OCI-LY7 (cell line): ENCODE measurements around the gene MACROD2. TPM values are rescaled to one million over a fixed set of nuclear protein-coding genes. Genes with fewer than 3 reads are reported as not detected.

Experiments used
- BruUV-seq: library from RNA; stranded (reverse); fragments of 400-500 nt; replicated peaks from 2 replicates; lab custom pipeline; 2021; lab: Mats Ljungman, UMichigan
- CTCF ChIA-PET: fragments of 300-600 bp; sonication (Branson Sonifier 250); formaldehyde crosslinking; loops from one replicate; lab custom pipeline; 2022; ENCODE audit warnings: antibody characterized with exemption; ENCODE audit not compliant: unreplicated experiment; lab: Charles Lee
- POLR2A ChIA-PET: fragments of 300-600 bp; sonication (Branson Sonifier 250); formaldehyde crosslinking; loops from one replicate; lab custom pipeline; 2022; ENCODE audit warnings: antibody characterized with exemption; lab: Charles Lee
- DNase-seq: peaks from one replicate; pipeline ENCODE4 v3.0.0-alpha.2; 2015; ENCODE audit warnings: low spot score
- H2AFZ ChIP-seq: fragments of 200-600 bp; sonication (generic), shearing (Covaris generic); 2 replicates; pipeline ENCODE4 v1.6.1; 2014; ENCODE audit warnings: mild to moderate bottlenecking, antibody characterized with exemption, low read length, moderate library complexity
- H3K27ac ChIP-seq: fragments of 200-600 bp; sonication (generic); 2 replicates; pipeline ENCODE4 v1.5.1; 2014; ENCODE audit warnings: mixed run types, low read depth, mild to moderate bottlenecking, moderate library complexity, low read length, inconsistent platforms; ENCODE audit not compliant: poor library complexity, severe bottlenecking
- H3K36me3 ChIP-seq: fragments of 200-600 bp; sonication (generic); 2 replicates; pipeline ENCODE4 v1.6.1; 2014; ENCODE audit warnings: mild to moderate bottlenecking, antibody characterized with exemption, low read length, moderate library complexity, mixed read lengths; ENCODE audit not compliant: insufficient read depth
- H3K4me1 ChIP-seq: fragments of 200-600 bp; sonication (generic); 2 replicates; pipeline ENCODE4 v1.5.1; 2014; ENCODE audit warnings: mild to moderate bottlenecking, low read length; ENCODE audit not compliant: insufficient read depth, poor library complexity, severe bottlenecking
- H3K4me2 ChIP-seq: fragments of 200-600 bp; sonication (generic); 2 replicates; pipeline ENCODE4 v1.6.1; 2014; ENCODE audit warnings: mild to moderate bottlenecking, low read length
- H3K4me3 ChIP-seq: fragments of 200-600 bp; sonication (generic); 2 replicates; pipeline ENCODE4 v1.5.1; 2014; ENCODE audit warnings: mild to moderate bottlenecking, low read depth, low read length; ENCODE audit not compliant: poor library complexity, severe bottlenecking
- H3K79me2 ChIP-seq: fragments of 200-600 bp; sonication (generic); 2 replicates; pipeline ENCODE4 v1.6.1; 2016; ENCODE audit warnings: low read depth, mild to moderate bottlenecking, low read length, moderate library complexity, mixed read lengths; ENCODE audit not compliant: insufficient read depth
- H3K9me2 ChIP-seq: fragments of 200-600 bp; sonication (generic); 2 replicates; pipeline ENCODE4 v1.6.1; 2016; ENCODE audit warnings: mild to moderate bottlenecking, low read length, mixed read lengths; ENCODE audit not compliant: insufficient read depth
- H3K9me3 ChIP-seq: fragments of 200-600 bp; sonication (generic); 2 replicates; pipeline ENCODE4 v1.6.1; 2014; ENCODE audit warnings: mild to moderate bottlenecking, mixed run types, low read length, mixed read lengths
- H4K20me1 ChIP-seq: fragments of 200-600 bp; sonication (generic); 2 replicates; pipeline ENCODE4 v1.6.1; 2014; ENCODE audit warnings: mild to moderate bottlenecking, antibody characterized with exemption, low read length, moderate library complexity, mixed read lengths; ENCODE audit not compliant: insufficient read depth
- CTCF ChIP-seq: fragments of 200-600 bp; sonication (generic); conservative IDR thresholded peaks from 2 replicates; pipeline ENCODE4 v1.5.1; 2014; ENCODE audit warnings: mild to moderate bottlenecking, antibody characterized with exemption, low read length, moderate library complexity, mixed read lengths
- EZH2phosphoT487 ChIP-seq: fragments of 200-600 bp; sonication (generic); IDR thresholded peaks from 2 replicates; pipeline ENCODE4 v1.6.1; 2018; ENCODE audit warnings: low read depth, borderline replicate concordance, mild to moderate bottlenecking, mixed run types, antibody characterized with exemption, low read length, moderate library complexity, mixed read lengths
- intact Hi-C: fragments of 100-400 bp; cut with micrococcal nuclease; formaldehyde crosslinking; loops from one replicate; pipeline ENCODE4 v1.10.0; 2022; ENCODE audit not compliant: unreplicated experiment
- total RNA-seq, 2 experiments: library from RNA; depleted of rRNA in 1 of 2; stranded (reverse); fragments of >200 nt in 1 of 2; shearing (Covaris generic) in 1 of 2; gene quantifications; 2 replicates each; pipeline ENCODE4 v1.2.3, GENCODE V29; 2014 to 2022

The MACROD2 gene
- total RNA-seq, 2 experiments from 2014 or later = 0.09 to 4.5 TPM

DNA sequence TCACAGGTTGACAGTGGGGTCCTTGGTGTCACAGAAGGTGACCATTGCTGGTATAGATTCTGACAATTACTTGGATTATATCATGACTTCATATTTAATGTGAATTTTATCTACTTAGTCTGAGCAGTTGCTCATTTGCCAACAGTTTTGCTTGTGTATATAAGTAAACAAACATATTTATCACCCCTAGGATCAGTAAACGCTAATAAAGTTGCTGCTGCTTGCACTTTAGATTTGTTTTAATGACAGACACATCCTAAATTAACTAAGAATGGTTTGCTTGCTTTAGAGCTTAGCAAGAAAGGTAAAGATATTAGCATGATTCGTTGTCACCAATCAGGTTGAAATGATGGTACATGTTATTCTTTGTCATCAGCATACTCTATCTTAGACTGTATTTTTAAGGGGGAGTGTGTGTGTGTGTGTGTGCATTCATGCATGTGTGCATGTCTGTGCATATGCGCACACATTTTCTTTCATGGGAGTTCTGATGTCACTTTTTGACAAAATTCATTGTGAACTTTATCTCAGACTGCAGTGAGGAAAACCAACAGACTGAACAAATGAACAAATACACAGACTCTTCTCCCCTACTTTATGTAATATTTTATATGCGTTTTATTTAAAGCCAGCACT is 1124.7 kb downstream of the MACROD2 start:
- Histone ChIP-seq H3K36me3 (no peaks in the 10 kb centered on the region), H3K4me3 (no peak overlapping the region), H3K9me2 (no peaks in the 10 kb centered on the region), H3K4me1 (no peaks in the 10 kb centered on the region), H3K9me3 (no peaks in the 10 kb centered on the region), H3K4me2 (no peak overlapping the region), H3K79me2 (no peaks in the 10 kb centered on the region), H2AFZ (no peak overlapping the region), H4K20me1 (no peaks in the 10 kb centered on the region), H3K27ac (no peak overlapping the region)
- DNase-seq = no peak
- intact Hi-C loops = no loop called here
- BruUV-seq = no TSS peak
- CTCF ChIA-PET = no interaction called here
- no peak for TF ChIP-seq CTCF
- TF ChIP-seq EZH2phosphoT487 = no peak
- POLR2A ChIA-PET = no interaction called here

GRCh38 chr20:15122613-15123012 is 1127.3 kb downstream of the MACROD2 start:
- no TSS peak for BruUV-seq
- CTCF ChIA-PET = no interaction called here
- TF ChIP-seq CTCF = no peak
- TF ChIP-seq EZH2phosphoT487 = no peak

GRCh38 chr20:15131176-15131575 is 1135.9 kb downstream of the MACROD2 start:
- BruUV-seq = no TSS peak
- no peaks in the 10 kb centered on the region for H4K20me1 ChIP-seq
- DNase-seq = no peak
- H3K9me3 ChIP-seq = 0 out of 2 replicates have a peak, but pooled peaks cover 7% of the 10 kb centered on the region
- no peak overlapping the region for H3K4me2 ChIP-seq
- H3K9me2 ChIP-seq = 0 out of 2 replicates have a peak, but pooled peaks cover 6% of the 10 kb centered on the region
- no peaks in the 10 kb centered on the region for H3K4me1 ChIP-seq
- no peak overlapping the region for H2AFZ ChIP-seq
- no peak overlapping the region for H3K27ac ChIP-seq
- no peak for TF ChIP-seq CTCF
- no peak for TF ChIP-seq EZH2phosphoT487
- intact Hi-C loops = no loop called here
- ChIA-PET CTCF (no interaction called here), POLR2A (interaction anchor here (1.4 kb wide), 1 partner anchor 14 kb away, joined by 3 read pairs; no protein-coding TSS in a partner anchor)
- no peak overlapping the region for H3K4me3 ChIP-seq
- H3K36me3 ChIP-seq = no peaks in the 10 kb centered on the region
- no peaks in the 10 kb centered on the region for H3K79me2 ChIP-seq

More at GRCh38 chr20:15122613-15123012, 1127.3 kb downstream of the MACROD2 start:
- H3K9me2 ChIP-seq = no peaks in the 10 kb centered on the region
- no peaks in the 10 kb centered on the region for H3K79me2 ChIP-seq
- intact Hi-C loops = no loop called here
- POLR2A ChIA-PET = interaction anchor here (0.6 kb wide), 1 partner anchor 44 kb away, joined by 3 read pairs; no protein-coding TSS in a partner anchor
- no peak overlapping the region for H3K27ac ChIP-seq
- no peaks in the 10 kb centered on the region for H3K9me3 ChIP-seq
- DNase-seq = no peak
- H3K4me2 ChIP-seq = no peak overlapping the region
- H2AFZ ChIP-seq = no peak overlapping the region
- no peak overlapping the region for H3K4me3 ChIP-seq
- no peaks in the 10 kb centered on the region for H4K20me1 ChIP-seq
- no peaks in the 10 kb centered on the region for H3K4me1 ChIP-seq
- no peaks in the 10 kb centered on the region for H3K36me3 ChIP-seq
